OCI-LY7 (cell line): ENCODE results near the gene PRR30. TPM values are rescaled to one million over a fixed set of nuclear protein-coding genes. Genes with fewer than 3 reads are reported as not detected.

ENCODE experiments used
- BruUV-seq: library from RNA; stranded (reverse); fragments of 400-500 nt; replicated peaks from 2 replicates; lab custom pipeline; 2021; lab: Mats Ljungman, UMichigan
- CTCF ChIA-PET: fragments of 300-600 bp; sonication (Branson Sonifier 250); formaldehyde crosslinking; loops from one replicate; lab custom pipeline; 2022; ENCODE audit warnings: antibody characterized with exemption; ENCODE audit not compliant: unreplicated experiment; lab: Charles Lee
- POLR2A ChIA-PET: fragments of 300-600 bp; sonication (Branson Sonifier 250); formaldehyde crosslinking; loops from one replicate; lab custom pipeline; 2022; ENCODE audit warnings: antibody characterized with exemption; lab: Charles Lee
- DNase-seq: peaks from one replicate; pipeline ENCODE4 v3.0.0-alpha.2; 2015; ENCODE audit warnings: low spot score
- H2AFZ ChIP-seq: fragments of 200-600 bp; sonication (generic), shearing (Covaris generic); 2 replicates; pipeline ENCODE4 v1.6.1; 2014; ENCODE audit warnings: mild to moderate bottlenecking, antibody characterized with exemption, low read length, moderate library complexity
- H3K27ac ChIP-seq: fragments of 200-600 bp; sonication (generic); 2 replicates; pipeline ENCODE4 v1.5.1; 2014; ENCODE audit warnings: mixed run types, low read depth, mild to moderate bottlenecking, moderate library complexity, low read length, inconsistent platforms; ENCODE audit not compliant: poor library complexity, severe bottlenecking
- H3K36me3 ChIP-seq: fragments of 200-600 bp; sonication (generic); 2 replicates; pipeline ENCODE4 v1.6.1; 2014; ENCODE audit warnings: mild to moderate bottlenecking, antibody characterized with exemption, low read length, moderate library complexity, mixed read lengths; ENCODE audit not compliant: insufficient read depth
- H3K4me1 ChIP-seq: fragments of 200-600 bp; sonication (generic); 2 replicates; pipeline ENCODE4 v1.5.1; 2014; ENCODE audit warnings: mild to moderate bottlenecking, low read length; ENCODE audit not compliant: insufficient read depth, poor library complexity, severe bottlenecking
- H3K4me2 ChIP-seq: fragments of 200-600 bp; sonication (generic); 2 replicates; pipeline ENCODE4 v1.6.1; 2014; ENCODE audit warnings: mild to moderate bottlenecking, low read length
- H3K4me3 ChIP-seq: fragments of 200-600 bp; sonication (generic); 2 replicates; pipeline ENCODE4 v1.5.1; 2014; ENCODE audit warnings: mild to moderate bottlenecking, low read depth, low read length; ENCODE audit not compliant: poor library complexity, severe bottlenecking
- H3K79me2 ChIP-seq: fragments of 200-600 bp; sonication (generic); 2 replicates; pipeline ENCODE4 v1.6.1; 2016; ENCODE audit warnings: low read depth, mild to moderate bottlenecking, low read length, moderate library complexity, mixed read lengths; ENCODE audit not compliant: insufficient read depth
- H3K9me2 ChIP-seq: fragments of 200-600 bp; sonication (generic); 2 replicates; pipeline ENCODE4 v1.6.1; 2016; ENCODE audit warnings: mild to moderate bottlenecking, low read length, mixed read lengths; ENCODE audit not compliant: insufficient read depth
- H3K9me3 ChIP-seq: fragments of 200-600 bp; sonication (generic); 2 replicates; pipeline ENCODE4 v1.6.1; 2014; ENCODE audit warnings: mild to moderate bottlenecking, mixed run types, low read length, mixed read lengths
- H4K20me1 ChIP-seq: fragments of 200-600 bp; sonication (generic); 2 replicates; pipeline ENCODE4 v1.6.1; 2014; ENCODE audit warnings: mild to moderate bottlenecking, antibody characterized with exemption, low read length, moderate library complexity, mixed read lengths; ENCODE audit not compliant: insufficient read depth
- CTCF ChIP-seq: fragments of 200-600 bp; sonication (generic); conservative IDR thresholded peaks from 2 replicates; pipeline ENCODE4 v1.5.1; 2014; ENCODE audit warnings: mild to moderate bottlenecking, antibody characterized with exemption, low read length, moderate library complexity, mixed read lengths
- EZH2phosphoT487 ChIP-seq: fragments of 200-600 bp; sonication (generic); IDR thresholded peaks from 2 replicates; pipeline ENCODE4 v1.6.1; 2018; ENCODE audit warnings: low read depth, borderline replicate concordance, mild to moderate bottlenecking, mixed run types, antibody characterized with exemption, low read length, moderate library complexity, mixed read lengths
- intact Hi-C: fragments of 100-400 bp; cut with micrococcal nuclease; formaldehyde crosslinking; loops from one replicate; pipeline ENCODE4 v1.10.0; 2022; ENCODE audit not compliant: unreplicated experiment
- total RNA-seq, 2 experiments: library from RNA; depleted of rRNA in 1 of 2; stranded (reverse); fragments of >200 nt in 1 of 2; shearing (Covaris generic) in 1 of 2; gene quantifications; 2 replicates each; pipeline ENCODE4 v1.2.3, GENCODE V29; 2014 to 2022

PRR30 gene
- total RNA-seq, 2 experiments from 2014 or later = not detected

- Histone ChIP-seq H2AFZ (no peak within 1 kb of the TSS), H4K20me1 (no peaks in the 10 kb centered on the region), H3K4me3 (peak within 1 kb of the TSS; percentile 26), H3K27ac (no peak within 1 kb of the TSS), H3K4me2 (peak within 1 kb of the TSS; percentile 53; the same call in 1 of the 2 replicates), H3K36me3 (peaks cover 6% of the 10 kb centered on the region; the same call in 1 of the 2 replicates), H3K79me2 (no peaks in the 10 kb centered on the region), H3K4me1 (no peaks in the 10 kb centered on the region), H3K9me3 (no peaks in the 10 kb centered on the region), H3K9me2 (no peaks in the 10 kb centered on the region)
- ChIA-PET CTCF (no interaction called here), POLR2A (interaction anchor here (0.6 to 1.1 kb wide), 3 partner anchors 20 to 52 kb away, joined by 3 read pairs; no protein-coding TSS in a partner anchor)
- DNase-seq = peak; percentile 24
- TF ChIP-seq CTCF (no peak), EZH2phosphoT487 (no peak)
- no TSS peak for BruUV-seq
- intact Hi-C loops = no loop called here
Observed at GRCh38 chr2:27123302-27124150, 15.7 kb downstream of the PRR30 start, which contains the start of gene ABHD1. ABHD1 (plus strand) TSS chr2:27123815; CDS start chr2:27123949, 134 bp downstream.

- Histone ChIP-seq H3K27ac (no peak overlapping the region), H2AFZ (no peak overlapping the region), H3K4me2 (no peak overlapping the region), H3K4me3 (no peak overlapping the region), H3K4me1 (no peaks in the 10 kb centered on the region), H3K9me3 (no peaks in the 10 kb centered on the region), H3K9me2 (no peaks in the 10 kb centered on the region), H3K79me2 (no peaks in the 10 kb centered on the region), H3K36me3 (no peaks in the 10 kb centered on the region), H4K20me1 (no peaks in the 10 kb centered on the region)
- DNase-seq = no peak
- no TSS peak for BruUV-seq
- TF ChIP-seq CTCF (no peak), EZH2phosphoT487 (no peak)
- ChIA-PET CTCF (no interaction called here), POLR2A (no interaction called here)
- intact Hi-C loops = no loop called here
Observed at GRCh38 chr2:27122791-27123190, 16.4 kb downstream of the PRR30 start.

- intact Hi-C loops = no loop called here
Observed at GRCh38 chr2:27121906-27122305, 17.3 kb downstream of the PRR30 start.

More at GRCh38 chr2:27121906-27122305, 17.3 kb downstream of the PRR30 start:
- H3K4me3 ChIP-seq = no peak overlapping the region
- H3K4me2 ChIP-seq = no peak overlapping the region
- H3K9me2 ChIP-seq = no peaks in the 10 kb centered on the region
- H3K4me1 ChIP-seq = no peaks in the 10 kb centered on the region
- H4K20me1 ChIP-seq = no peaks in the 10 kb centered on the region
- H3K9me3 ChIP-seq = no peaks in the 10 kb centered on the region
- ChIA-PET CTCF (no interaction called here), POLR2A (no interaction called here)
- no peak overlapping the region for H2AFZ ChIP-seq
- no peak for DNase-seq
- H3K27ac ChIP-seq = no peak overlapping the region
- no peak for TF ChIP-seq EZH2phosphoT487
- no peak for TF ChIP-seq CTCF
- no TSS peak for BruUV-seq
- H3K36me3 ChIP-seq = no peaks in the 10 kb centered on the region
- H3K79me2 ChIP-seq = no peaks in the 10 kb centered on the region
